ENCODE results near the gene CYSTM1.

DNA sequence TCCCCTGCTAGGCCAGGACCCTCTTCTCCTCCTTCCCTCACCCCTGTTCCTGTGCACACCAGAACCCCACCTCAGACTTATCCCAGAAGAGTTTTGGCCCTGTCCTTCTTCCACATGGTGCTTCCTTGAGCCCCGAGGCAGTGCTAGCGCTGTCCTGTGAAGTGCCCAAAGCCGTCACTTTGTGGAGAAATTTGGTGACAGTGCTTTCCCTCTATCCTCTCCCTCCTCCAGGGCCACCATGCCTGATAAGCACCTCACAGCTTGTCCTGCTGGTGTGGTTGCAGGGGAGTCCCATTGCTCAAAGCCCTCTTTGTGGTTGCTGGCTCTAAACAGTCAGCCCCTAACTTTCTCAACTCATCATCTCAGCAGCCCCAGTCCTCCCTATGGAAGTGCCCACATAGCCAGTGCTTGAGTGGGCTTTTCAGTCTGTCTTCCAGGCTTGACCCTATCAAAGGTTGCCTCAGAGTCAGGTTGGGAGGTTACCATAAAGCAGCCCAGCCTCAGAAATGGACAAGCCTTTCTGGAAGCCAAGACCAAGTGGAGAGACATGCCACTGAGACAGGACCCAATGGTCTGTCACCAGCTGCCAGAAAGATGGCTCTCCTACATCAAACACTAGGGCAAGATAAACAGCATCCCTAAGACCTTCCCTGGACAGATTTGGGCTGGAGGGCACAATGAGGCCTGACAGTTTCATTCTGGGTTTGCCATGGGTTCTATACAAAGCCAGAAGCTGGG, 31.3 kb upstream of the CYSTM1 start:
- no peak for TF ChIP-seq CTCF (IDR thresholded peaks at IDR 0.05)
- TF ChIP-seq POLR2A (IDR thresholded peaks at IDR 0.05) = no peak

Data from body of pancreas (tissue), 4 donors.